Esophagus squamous epithelium (tissue), 4 donors: ENCODE data around the gene TRIM33.

Source experiments
- POLR2A ChIP-seq, 4 donors: fragments of 450-650 bp; IDR thresholded peaks; one replicate each; pipeline ENCODE4 v1.6.1; 2017; ENCODE audit warnings: antibody characterized with exemption in 4 of 4, mild to moderate bottlenecking in 4 of 4, moderate library complexity in 3 of 4
- TF ChIP-seq, protein P1 (sequence below), 6 experiments: fragments of 450-650 bp in 4 of 6; fragments of 200-600 bp in 2 of 6; sonication (generic) in 2 of 6; IDR thresholded peaks; one replicate each; pipeline ENCODE4 v1.5.1; 2016 to 2019; ENCODE audit warnings: antibody characterized with exemption in 6 of 6, mild to moderate bottlenecking in 4 of 6, moderate library complexity in 4 of 6

DNA sequence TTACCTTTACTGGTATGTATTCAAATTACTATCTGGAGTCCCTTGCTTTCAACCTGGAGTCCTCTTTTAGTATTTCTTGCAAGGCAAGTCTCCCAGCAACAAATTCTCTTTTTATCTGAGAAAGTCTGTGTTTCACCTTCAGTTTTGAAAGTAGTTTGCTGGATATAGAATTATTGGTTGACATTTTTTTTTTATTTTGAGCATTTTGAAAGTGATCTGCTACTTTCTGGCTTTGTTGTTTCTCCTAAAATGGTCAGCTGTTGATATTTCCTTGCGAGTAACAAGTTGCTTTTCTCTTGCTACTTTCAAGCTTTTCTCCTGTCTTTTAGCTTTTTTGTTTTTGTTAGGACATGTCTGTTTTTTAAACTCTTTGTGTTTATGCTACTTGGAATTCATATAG lies 126.1 kb downstream of the TRIM33 start:
- no peak for TF ChIP-seq POLR2A (IDR thresholded peaks at IDR 0.05)
- TF ChIP-seq, protein P1, sequence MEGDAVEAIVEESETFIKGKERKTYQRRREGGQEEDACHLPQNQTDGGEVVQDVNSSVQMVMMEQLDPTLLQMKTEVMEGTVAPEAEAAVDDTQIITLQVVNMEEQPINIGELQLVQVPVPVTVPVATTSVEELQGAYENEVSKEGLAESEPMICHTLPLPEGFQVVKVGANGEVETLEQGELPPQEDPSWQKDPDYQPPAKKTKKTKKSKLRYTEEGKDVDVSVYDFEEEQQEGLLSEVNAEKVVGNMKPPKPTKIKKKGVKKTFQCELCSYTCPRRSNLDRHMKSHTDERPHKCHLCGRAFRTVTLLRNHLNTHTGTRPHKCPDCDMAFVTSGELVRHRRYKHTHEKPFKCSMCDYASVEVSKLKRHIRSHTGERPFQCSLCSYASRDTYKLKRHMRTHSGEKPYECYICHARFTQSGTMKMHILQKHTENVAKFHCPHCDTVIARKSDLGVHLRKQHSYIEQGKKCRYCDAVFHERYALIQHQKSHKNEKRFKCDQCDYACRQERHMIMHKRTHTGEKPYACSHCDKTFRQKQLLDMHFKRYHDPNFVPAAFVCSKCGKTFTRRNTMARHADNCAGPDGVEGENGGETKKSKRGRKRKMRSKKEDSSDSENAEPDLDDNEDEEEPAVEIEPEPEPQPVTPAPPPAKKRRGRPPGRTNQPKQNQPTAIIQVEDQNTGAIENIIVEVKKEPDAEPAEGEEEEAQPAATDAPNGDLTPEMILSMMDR (IDR thresholded peaks at IDR 0.05): no peak
